HG02678 (cell line): ENCODE results near the gene FBLN2.
"Not testable (repeated sequence)": the region's sequence is repeated elsewhere in the genome, so short reads cannot be mapped to it uniquely, and the experiment has no call there.

ENCODE experiments used
- ATAC-seq: cut with Tn5 transposase; IDR thresholded peaks from one replicate; pipeline ENCODE4 v1.9.1; 2021; ENCODE audit warnings: mild to moderate bottlenecking, moderate library complexity; ENCODE audit not compliant: unreplicated experiment

Gene FBLN2

DNA sequence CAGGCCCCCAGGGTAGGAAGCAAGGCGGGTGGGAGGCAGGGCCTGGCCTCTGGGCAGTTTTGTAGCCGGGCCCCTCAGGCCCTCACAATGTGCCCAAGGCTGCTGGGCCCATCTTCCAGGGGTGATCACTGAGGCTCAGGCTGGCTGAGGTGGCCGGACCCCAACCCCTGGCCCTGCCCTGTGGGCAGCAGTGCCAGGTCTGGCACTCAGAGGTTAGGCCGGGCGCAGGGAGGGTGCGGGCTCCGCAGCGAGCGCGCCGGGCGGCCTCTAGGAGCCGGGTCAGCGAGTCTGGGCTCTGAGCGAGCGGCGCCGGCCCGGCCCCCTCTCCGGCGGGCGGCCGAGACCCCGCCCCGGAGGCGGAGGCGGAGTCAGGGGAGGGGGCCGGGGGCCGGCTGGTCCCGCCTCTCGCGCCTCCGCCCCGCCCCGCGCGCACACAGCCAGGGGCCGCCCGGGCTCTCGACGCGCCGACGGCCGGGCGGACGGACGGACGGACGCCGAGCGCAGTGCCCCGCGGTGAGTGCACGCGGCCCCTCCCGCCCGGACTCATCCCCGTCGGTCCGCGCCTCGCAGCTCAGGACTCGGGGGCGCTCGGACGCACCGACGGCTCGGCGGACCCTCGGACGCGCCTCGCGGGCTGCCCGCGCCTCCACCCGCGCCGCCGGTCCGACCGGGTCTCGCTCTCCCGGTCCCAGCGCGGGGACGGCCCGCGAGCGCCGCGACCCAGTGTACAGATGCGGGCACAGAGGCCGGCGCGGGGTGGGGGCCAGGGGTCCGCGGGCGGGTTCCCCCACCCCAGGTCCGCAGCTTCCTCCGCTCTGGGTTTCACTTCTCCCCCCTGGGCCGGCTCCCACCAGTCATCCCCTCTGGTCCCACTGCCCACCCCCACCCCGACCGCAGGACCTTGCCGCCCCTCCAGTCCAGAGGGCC lies at the start of gene FBLN2:
Gene FBLN2, plus strand, starts transcription at position 430 of the 927 bp plus-strand sequence. CDS start 21,231 bp downstream, outside the sequence.
- ATAC-seq = no peak

DNA sequence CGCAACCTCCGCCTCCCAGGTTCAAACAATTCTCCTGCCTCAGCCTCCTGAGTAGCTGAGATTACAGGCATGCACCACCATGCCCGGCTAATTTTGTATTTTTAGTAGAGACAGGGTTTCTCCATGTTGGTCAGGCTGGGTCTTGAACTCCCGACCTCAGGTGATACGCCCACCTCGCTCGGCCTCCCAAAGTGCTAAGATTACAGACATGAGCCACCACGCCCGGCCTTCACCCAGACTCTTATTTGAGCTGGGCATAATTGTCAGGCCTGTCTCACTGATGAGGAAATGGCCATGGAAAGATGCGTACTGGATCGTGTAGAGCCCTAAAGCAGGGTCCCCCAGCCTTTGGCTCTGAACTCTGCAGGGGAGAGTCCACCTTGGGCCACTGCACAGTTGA lies 49.7 kb upstream of the FBLN2 start:
- not testable (repeated sequence) for ATAC-seq

DNA sequence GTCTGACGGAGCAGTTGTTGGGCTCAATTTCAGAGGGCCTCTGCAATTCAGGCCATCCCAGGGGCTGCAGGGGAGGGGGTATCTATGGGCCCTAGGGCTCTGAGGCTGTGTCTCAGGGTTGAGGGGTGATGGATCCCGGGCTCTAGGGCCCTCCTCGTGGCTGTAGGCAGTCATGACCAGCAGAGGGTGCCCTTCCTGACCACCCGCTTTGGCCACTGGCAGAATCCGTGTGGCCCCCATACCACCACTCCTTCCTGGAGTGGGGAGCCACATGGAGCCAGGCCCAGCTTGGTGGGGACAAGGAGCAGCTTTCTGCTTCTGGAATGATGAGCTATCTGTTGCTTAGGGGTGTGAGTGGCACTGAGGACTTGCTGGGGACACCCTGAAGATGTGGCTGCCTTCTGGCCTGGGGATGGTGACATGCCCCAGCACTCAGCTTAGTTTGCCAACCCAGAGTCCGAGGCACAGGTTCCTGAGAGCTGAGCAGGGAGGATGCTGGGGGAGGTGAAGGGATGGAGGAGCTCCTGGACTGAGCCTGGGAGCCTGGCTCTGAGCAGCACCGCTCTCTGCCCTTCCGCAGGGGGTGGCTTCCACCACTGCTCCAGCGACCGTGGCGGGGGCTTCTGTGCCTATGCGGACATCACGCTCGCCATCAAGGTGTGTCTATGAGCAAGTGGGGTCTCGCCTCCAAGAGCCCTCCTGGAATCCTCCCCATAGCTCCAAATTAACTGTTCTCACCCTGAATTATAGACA lies 48.6 kb upstream of the FBLN2 start:
- no peak for ATAC-seq

GRCh38 chr3:13501056-13501455 lies 47.9 kb upstream of the FBLN2 start:
- ATAC-seq = no peak

DNA sequence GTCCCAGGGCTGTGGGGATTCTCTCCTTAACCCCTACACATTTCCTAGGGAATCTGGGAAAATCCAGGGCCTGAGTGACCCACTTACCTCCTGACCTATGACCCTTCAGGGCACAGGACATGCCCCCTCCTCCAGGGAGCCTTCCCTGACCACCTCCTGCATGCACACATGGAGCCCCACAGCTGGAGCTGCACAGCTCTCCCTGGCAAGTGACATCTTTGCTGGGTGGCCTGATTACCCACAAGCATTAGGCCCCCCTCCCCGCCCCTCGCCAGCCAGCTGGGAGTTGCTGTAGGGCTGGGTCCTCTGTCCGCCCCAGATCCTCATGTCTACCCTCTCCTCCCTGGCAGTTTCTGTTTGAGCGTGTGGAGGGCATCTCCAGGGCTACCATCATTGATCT lies 47.4 kb upstream of the FBLN2 start:
- no peak for ATAC-seq

DNA sequence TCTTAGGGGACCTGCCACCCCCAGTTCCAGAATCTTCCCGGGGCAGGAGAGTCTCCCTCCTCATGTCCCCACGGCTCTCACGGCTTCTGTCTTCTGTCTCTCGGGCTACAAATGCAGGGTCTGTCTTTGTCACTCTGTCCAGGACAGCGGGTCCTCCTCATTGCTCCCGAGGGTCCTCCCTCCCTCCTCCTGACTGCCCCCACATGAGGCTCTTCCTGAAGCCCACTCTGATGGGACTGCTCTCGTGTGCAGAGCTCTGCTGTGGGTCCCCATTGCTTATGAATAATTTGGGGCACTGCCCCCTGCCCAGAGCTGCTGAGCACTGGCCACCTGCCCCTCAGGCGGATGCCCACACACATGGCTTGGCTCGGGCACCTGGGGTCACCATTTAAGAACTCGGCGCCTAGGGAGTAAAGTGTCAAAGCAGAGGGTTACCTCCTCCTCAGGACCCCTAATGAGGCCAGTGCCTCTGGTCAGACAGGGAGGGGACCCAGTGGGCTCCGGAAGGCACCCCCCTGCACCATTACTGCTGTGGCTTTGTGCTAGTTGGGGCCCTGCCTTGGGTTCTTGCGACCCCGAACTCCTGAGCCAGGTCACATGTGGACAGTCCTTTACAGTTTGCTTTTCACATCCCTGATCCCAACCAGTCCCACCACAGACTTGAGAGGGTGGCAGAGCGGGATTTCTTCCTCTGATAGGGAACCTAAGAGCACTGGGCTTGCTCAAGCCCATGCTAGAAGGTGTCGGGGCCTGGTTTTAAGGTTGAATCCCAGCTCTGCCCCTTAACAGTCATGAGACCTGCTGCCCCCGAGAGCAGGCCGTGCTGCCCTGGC lies 46.8 kb upstream of the FBLN2 start:
- no peak for ATAC-seq

DNA sequence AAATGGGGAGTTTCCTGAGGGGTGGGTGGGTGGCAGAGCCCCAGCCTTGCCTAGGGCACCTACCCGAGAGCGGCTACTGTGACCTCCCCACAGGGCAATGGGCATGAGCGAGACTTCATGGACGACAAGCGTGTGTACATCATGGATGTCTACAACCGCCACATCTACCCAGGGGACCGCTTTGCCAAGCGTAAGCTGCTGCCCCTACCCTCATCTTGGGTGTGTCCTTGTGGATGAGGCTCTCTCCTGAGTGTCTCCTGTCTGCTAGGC lies 46.2 kb upstream of the FBLN2 start:
- ATAC-seq = no peak

DNA sequence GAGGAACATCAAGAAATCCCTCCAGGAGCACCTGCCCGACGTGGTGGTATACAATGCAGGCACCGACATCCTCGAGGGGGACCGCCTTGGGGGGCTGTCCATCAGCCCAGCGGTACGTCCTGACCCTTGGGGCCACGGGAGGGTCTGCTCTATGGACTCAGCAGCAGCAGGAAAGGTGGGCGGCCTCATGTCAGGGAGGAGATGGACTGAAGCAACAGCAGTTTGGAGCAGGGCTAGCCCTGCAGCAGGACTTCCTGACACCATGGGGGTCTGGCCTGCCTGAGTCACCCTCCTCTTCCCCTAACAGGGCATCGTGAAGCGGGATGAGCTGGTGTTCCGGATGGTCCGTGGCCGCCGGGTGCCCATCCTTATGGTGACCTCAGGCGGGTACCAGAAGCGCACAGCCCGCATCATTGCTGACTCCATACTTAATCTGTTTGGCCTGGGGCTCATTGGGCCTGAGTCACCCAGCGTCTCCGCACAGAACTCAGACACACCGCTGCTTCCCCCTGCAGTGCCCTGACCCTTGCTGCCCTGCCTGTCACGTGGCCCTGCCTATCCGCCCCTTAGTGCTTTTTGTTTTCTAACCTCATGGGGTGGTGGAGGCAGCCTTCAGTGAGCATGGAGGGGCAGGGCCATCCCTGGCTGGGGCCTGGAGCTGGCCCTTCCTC lies 44.6 kb upstream of the FBLN2 start:
- ATAC-seq = no peak

GRCh38 chr3:13505147-13506130 lies 43.5 kb upstream of the FBLN2 start:
- ATAC-seq = no peak

DNA sequence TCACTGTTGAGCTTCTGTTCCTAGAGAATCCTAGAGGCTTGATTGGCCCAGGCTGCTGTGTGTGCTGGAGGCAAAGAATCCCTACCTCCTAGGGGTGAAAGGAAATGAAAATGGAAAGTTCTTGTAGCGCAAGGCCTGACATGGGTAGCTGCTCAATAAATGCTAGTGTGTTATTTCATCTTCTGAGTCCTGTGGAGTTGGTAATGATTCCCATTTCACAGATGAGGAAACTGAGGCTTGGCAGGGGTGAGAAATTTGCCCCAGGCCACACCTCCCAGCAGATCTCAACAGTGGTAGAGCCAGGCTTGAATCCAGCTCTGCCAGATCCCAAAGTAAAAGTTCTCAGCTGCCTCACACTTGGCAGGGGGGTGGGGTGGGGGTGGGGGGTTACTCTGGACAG lies 42.7 kb upstream of the FBLN2 start:
- ATAC-seq = no peak

- no peak for ATAC-seq
These were observed 42.2 kb upstream of the FBLN2 start for GRCh38 chr3:13506680-13507079.

DNA sequence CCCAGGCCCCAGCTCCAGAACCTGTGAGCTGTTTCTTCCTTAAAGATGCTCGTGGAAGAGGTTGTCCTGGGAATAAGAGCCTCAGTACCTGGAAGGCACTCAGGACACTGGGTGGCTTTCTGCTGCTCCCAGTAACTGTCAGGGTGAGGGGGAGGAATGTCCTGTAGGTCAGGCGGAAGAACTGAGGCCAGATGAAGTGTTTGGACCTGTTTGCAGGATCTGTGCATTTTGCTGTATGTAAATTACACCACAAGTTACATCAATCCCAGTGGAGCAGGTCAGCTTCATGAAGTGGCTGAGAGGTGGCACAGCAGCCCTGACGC lies 41.7 kb upstream of the FBLN2 start:
- no peak for ATAC-seq

GRCh38 chr3:13507570-13508339 lies 41.2 kb upstream of the FBLN2 start:
- no peak for ATAC-seq

DNA sequence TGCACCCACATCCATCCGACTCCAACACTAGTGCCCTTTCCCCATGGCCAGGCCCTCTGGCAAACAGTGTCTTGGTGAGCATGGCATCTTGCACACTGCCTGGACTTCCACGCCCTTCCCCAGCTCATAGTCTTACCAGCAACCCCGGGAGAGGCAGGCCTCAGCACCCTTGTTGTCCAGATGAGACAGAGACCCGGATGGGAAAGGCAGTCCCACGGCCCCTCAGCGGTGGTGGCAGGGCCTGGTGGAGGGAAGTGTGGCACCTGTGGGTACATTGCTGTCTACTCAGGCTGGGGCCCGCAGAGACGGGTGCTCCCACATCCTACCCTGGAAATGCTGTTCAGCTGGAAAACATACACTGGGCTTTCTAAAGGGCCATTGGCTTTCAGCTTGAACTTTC lies 40.4 kb upstream of the FBLN2 start:
- no peak for ATAC-seq

- ATAC-seq = no peak
These were observed 39.7 kb upstream of the FBLN2 start for GRCh38 chr3:13509059-13509815.

- no peak for ATAC-seq
These were observed 39.1 kb upstream of the FBLN2 start for GRCh38 chr3:13509816-13510192.

GRCh38 chr3:13512451-13512850 lies 36.5 kb upstream of the FBLN2 start:
- no peak for ATAC-seq
